Kidney (tissue), 14 donors: ENCODE measurements around the gene SBF2. TPM values are rescaled to one million over a fixed set of nuclear protein-coding genes. Genes with fewer than 3 reads are reported as not detected.

Experiments
- DNase-seq, 5 donors: peaks; one replicate each; pipeline ENCODE4 v3.0.0-alpha.2; 2013 to 2020
- FAIRE-seq: peaks from 2 replicates; lab custom pipeline; 2012; peaks lifted over from hg19 to GRCh38; lab: Jason Lieb, UNC
- H3K27ac ChIP-seq, 2 donors: one replicate each; pipeline ENCODE4 v1.7.0; 2013; ENCODE audit warnings: low read depth in 2 of 2, low read length in 2 of 2, inconsistent platforms in 1 of 2
- H3K27me3 ChIP-seq: one replicate; pipeline ENCODE4 v1.7.1; 2013; ENCODE audit warnings: low read length, inconsistent platforms; ENCODE audit not compliant: control insufficient read depth, insufficient read depth
- H3K36me3 ChIP-seq, 3 donors: one replicate each; pipeline versions ENCODE4 v1.7.0 to v1.7.1; 2013; ENCODE audit warnings: low read length in 3 of 3, control low read depth in 1 of 3, inconsistent platforms in 1 of 3; ENCODE audit not compliant: insufficient read depth in 3 of 3, control insufficient read depth in 2 of 3
- H3K4me1 ChIP-seq, 3 donors: one replicate each; pipeline versions ENCODE4 v1.7.0 to v1.7.1; 2013; ENCODE audit warnings: low read length in 3 of 3, inconsistent platforms in 1 of 3, low read depth in 1 of 3; ENCODE audit not compliant: control insufficient read depth in 2 of 3, insufficient read depth in 2 of 3
- H3K4me3 ChIP-seq, 3 donors: one replicate each; pipeline versions ENCODE4 v1.7.0 to v1.8.1; 2013; ENCODE audit warnings: low read length in 3 of 3, control low read depth in 1 of 3, inconsistent platforms in 1 of 3
- H3K9ac ChIP-seq, 3 donors: one replicate each; pipeline versions ENCODE4 v1.7.0 to v1.7.1; 2013; ENCODE audit warnings: low read length in 3 of 3, control low read depth in 1 of 3, inconsistent platforms in 1 of 3
- H3K9me3 ChIP-seq, 3 donors: one replicate each; pipeline versions ENCODE4 v1.7.0 to v1.7.1; 2013; ENCODE audit warnings: low read length in 3 of 3, control low read depth in 1 of 3, inconsistent platforms in 1 of 3; ENCODE audit not compliant: control insufficient read depth in 2 of 3, insufficient read depth in 1 of 3
- intact Hi-C: fragments of 100-400 bp; cut with DNase I; formaldehyde crosslinking; loops from one replicate; pipeline ENCODE4 v1.11.1; 2022
- polyA plus RNA-seq: library from polyadenylated mRNA; stranded (reverse); fragments of 350-450 nt; fragmentation: Illumina TruSeq; extraction: RNeasy Lipid Tissue Mini Kit (QIAGEN cat#74804); gene quantifications from one replicate; pipeline ENCODE4 v1.2.3, GENCODE V29; 2014; ENCODE audit warnings: low read depth, low replicate concordance; ENCODE audit not compliant: insufficient read depth
- total RNA-seq: library from RNA; stranded (reverse); fragmentation: NEBNext Ultra II Directional; extraction: Animal tissue kit (Norgen Biotek cat#: 25700); gene quantifications from one replicate; pipeline ENCODE4 v1.2.1, GENCODE V29; 2021
- TF ChIP-seq, protein P1 (sequence below): IDR thresholded peaks from 3 replicates; pipeline ENCODE4 v1.5.1; 2012; ENCODE audit warnings: mild to moderate bottlenecking, moderate library complexity, borderline replicate concordance; ENCODE audit not compliant: insufficient read depth; ENCODE audit errors: extremely low read depth
- donor health status: control.
- donor health status: control.
- donor health status: control.
- donor health status: control.
- donor health status: control.
- donor health status: DM: yes; HTN: yes; CAD: no.
- donor health status: Normal renal cell carcinoma (clear cell type).

Gene SBF2
- total and polyA plus RNA-seq, 2 donors from 2014 or later = 13.1 to 55.4 TPM

DNA sequence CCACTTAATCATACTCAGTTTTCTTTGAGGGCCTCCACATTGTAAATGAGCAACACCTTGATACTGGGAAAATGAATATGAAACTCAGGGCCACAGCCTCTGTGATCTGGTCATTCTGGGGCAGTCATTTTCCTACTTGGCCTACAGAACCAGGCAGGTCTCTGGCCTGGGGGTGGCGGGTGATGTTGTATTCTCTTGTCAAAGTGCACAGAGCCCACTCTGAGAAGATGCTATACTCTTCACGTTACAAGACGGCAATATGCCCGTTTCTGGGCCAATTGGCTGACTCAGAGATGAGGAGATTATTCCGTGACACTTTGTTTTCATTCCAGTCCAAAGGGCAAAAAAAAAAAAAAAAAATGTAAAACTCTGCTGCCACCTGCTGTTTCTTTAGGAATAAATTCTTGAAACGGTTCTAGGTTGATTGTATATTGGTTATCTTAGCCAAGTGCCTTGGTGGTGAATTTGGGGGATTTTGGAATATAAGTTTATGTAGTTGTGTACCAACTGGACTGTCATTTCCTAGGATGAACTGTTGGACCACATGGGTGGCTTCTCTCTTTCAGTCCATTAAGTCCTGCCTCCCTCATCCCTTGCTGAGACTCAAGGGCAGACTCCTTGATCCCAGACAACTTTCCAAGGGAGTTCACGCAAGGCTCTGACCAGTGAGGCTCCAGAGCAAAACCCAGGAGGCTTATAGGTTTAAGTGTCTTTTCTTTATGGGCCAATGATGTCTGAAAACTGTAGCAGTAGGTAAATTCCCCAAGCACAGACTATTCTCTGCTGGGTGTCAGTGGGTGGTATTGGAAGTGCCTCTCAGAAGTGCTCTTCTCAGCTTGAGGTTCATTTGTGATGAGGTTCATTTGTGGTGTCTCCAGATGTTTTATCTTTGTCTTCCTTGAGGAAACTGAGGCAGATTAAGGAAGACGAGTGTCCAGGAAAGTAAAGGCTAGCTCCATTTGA is 29.1 kb upstream of the SBF2 start:
- intact Hi-C loops = no loop called here
- H3K4me3 ChIP-seq = peak overlapping the region in 2 of 3 donors; percentile 10 to 52
- TF ChIP-seq, protein P1, sequence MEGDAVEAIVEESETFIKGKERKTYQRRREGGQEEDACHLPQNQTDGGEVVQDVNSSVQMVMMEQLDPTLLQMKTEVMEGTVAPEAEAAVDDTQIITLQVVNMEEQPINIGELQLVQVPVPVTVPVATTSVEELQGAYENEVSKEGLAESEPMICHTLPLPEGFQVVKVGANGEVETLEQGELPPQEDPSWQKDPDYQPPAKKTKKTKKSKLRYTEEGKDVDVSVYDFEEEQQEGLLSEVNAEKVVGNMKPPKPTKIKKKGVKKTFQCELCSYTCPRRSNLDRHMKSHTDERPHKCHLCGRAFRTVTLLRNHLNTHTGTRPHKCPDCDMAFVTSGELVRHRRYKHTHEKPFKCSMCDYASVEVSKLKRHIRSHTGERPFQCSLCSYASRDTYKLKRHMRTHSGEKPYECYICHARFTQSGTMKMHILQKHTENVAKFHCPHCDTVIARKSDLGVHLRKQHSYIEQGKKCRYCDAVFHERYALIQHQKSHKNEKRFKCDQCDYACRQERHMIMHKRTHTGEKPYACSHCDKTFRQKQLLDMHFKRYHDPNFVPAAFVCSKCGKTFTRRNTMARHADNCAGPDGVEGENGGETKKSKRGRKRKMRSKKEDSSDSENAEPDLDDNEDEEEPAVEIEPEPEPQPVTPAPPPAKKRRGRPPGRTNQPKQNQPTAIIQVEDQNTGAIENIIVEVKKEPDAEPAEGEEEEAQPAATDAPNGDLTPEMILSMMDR = peak; percentile 43
- H3K9me3 ChIP-seq = no peaks in the 10 kb centered on the region
- H3K36me3 ChIP-seq = no peaks in the 10 kb centered on the region
- FAIRE-seq (peak; percentile 96), DNase-seq (peak in 3 of 5 donors; percentile 52 to 87 (median 72))
- no peaks in the 10 kb centered on the region for H3K27me3 ChIP-seq
- H3K27ac ChIP-seq = peak overlapping the region; percentile 43 to 69
- peak overlapping the region in 1 of 3 donors; percentile 43 for H3K9ac ChIP-seq
- peaks cover 0 to 31% (median 18%) of the 10 kb centered on the region in 3 donors for H3K4me1 ChIP-seq

DNA sequence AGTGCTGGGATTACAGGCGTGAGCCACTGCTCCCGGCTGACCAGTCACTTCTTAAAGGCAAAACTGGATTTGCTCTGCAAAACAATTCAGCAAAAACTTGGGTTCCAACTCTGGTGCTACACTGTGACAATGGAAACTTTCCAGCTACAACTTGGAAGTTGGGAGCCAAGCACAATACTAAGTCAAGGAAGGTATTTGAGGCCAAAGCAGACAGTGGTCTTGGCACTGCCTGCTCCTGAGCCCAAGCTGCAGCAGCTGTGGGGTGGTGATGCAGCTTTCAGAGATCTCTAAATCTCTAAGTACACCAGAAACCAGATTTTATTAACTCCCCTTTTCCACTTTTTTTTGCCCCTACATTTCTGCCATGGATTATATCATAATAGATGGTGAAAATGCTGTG is 28.4 kb upstream of the SBF2 start:
- H3K4me3 ChIP-seq = peak overlapping the region in 2 of 3 donors; percentile 10 to 52
- peak overlapping the region in 1 of 3 donors; percentile 43 for H3K9ac ChIP-seq
- H3K9me3 ChIP-seq = no peaks in the 10 kb centered on the region
- FAIRE-seq (no peak), DNase-seq (no peak)
- TF ChIP-seq, protein P1 = no peak
- no peaks in the 10 kb centered on the region for H3K36me3 ChIP-seq
- H3K27me3 ChIP-seq = no peaks in the 10 kb centered on the region
- intact Hi-C loops = no loop called here
- H3K4me1 ChIP-seq = peaks cover 0 to 30% (median 19%) of the 10 kb centered on the region in 3 donors
- H3K27ac ChIP-seq = peak overlapping the region in 1 of 2 donors; percentile 43

DNA sequence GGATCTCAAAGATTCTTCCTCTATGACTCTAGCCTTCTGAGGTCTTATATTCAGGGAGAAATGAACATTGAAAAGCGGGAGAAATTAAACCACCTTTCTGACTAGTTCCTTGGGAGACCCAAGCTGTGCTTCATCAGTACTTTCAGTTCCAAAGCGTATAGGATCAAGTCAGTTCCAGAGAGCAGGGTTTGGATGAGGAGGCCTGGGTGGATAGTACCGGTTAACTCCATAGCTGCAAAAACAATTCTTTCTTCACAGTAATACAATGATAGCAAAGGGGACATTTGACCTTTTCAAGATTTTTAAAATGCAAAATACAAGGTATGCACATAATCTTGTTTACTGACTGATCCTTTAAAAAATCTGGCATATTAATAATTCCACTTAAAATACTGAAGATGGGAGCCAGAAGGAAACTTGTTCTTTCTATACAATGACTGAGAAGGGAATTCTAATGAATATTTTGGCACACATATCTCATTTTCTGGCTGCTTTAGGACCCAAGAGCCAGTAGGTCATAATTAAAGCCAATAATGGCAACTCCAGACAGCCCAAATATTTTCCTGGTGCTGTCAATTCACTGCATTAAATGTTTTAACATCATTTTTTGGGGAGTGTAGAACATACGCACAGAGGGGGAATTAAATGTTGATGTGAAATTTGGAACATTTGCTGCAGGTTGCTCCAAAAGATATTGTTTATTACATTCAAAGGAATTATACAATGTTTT is 26.9 kb upstream of the SBF2 start:
- FAIRE-seq = no peak

More for the DNA sequence above, 26.9 kb upstream of the SBF2 start:
- intact Hi-C loops = no loop called here
- H3K4me3 ChIP-seq = no peak overlapping the region
- H3K9me3 ChIP-seq = no peaks in the 10 kb centered on the region
- peaks cover 0 to 26% (median 18%) of the 10 kb centered on the region in 3 donors for H3K4me1 ChIP-seq
- H3K9ac ChIP-seq = no peak overlapping the region
- no peak overlapping the region for H3K27ac ChIP-seq
- no peaks in the 10 kb centered on the region for H3K36me3 ChIP-seq
- no peak for DNase-seq
- H3K27me3 ChIP-seq = no peaks in the 10 kb centered on the region
- TF ChIP-seq, protein P1 = no peak
